SK-N-SH (cell line): ENCODE results near the gene VEGFB. TPM values are rescaled to one million over a fixed set of nuclear protein-coding genes. Genes with fewer than 3 reads are reported as not detected.

Source experiments
- CTCF ChIA-PET: fragments of 300-600, 350-600 bp; formaldehyde crosslinking; extraction: SDS; loops from one replicate; lab custom pipeline; 2021; lab: Yijun Ruan, JAX
- POLR2A ChIA-PET: fragments of 350-600 bp; sonication (Branson Sonifier 250); formaldehyde crosslinking; extraction: SDS; loops from one replicate; lab custom pipeline; 2020; ENCODE audit warnings: antibody characterized with exemption, inconsistent platforms; lab: Yijun Ruan, JAX
- DNase-seq: peaks from one replicate; pipeline ENCODE4 v3.0.0; 2012
- H2AFZ ChIP-seq: fragments of 200-600 bp; sonication (generic); 2 replicates; pipeline ENCODE4 v1.8.1; 2016; ENCODE audit warnings: antibody characterized with exemption, mild to moderate bottlenecking, low read depth
- H3F3A ChIP-seq: fragments of 200-600 bp; sonication (generic); replicated peaks from 2 replicates; pipeline ENCODE3; 2016; ENCODE audit warnings: antibody characterized with exemption, mild to moderate bottlenecking; ENCODE audit not compliant: insufficient read depth
- H3K27ac ChIP-seq, 2 experiments: fragments of 200-500 bp in 1 of 2; fragments of 200-600 bp in 1 of 2; sonication (Bioruptor generic) in 1 of 2; sonication (generic), shearing (Covaris generic) in 1 of 2; 2 replicates each; pipeline versions ENCODE4 v1.5.1 to v1.6.1; 2014 to 2016; ENCODE audit warnings: low read depth in 2 of 2, inconsistent platforms in 1 of 2, low read length in 1 of 2, mild to moderate bottlenecking in 1 of 2, mixed read lengths in 1 of 2
- H3K27me3 ChIP-seq: fragments of 200-600 bp; sonication (generic), shearing (Covaris generic); 2 replicates; pipeline ENCODE4 v1.6.1; 2016; ENCODE audit warnings: mixed run types; ENCODE audit not compliant: insufficient read depth
- H3K36me3 ChIP-seq, 2 experiments: fragments of 200-500 bp in 1 of 2; fragments of 200-600 bp in 1 of 2; sonication (Bioruptor generic) in 1 of 2; sonication (generic) in 1 of 2; replicated peaks in 1 of 2; 2 replicates each; pipeline versions ENCODE3 to v1.5.1; 2014 to 2016; ENCODE audit warnings: low read length in 1 of 2, mild to moderate bottlenecking in 1 of 2; ENCODE audit not compliant: insufficient read depth in 2 of 2, control insufficient read depth in 1 of 2
- H3K4me1 ChIP-seq, 2 experiments: fragments of 200-500 bp in 1 of 2; fragments of 200-600 bp in 1 of 2; sonication (Bioruptor generic) in 1 of 2; sonication (generic), shearing (Covaris generic) in 1 of 2; 2 replicates each; pipeline versions ENCODE4 v1.5.1 to v1.6.1; 2014 to 2016; ENCODE audit warnings: low read depth in 1 of 2, low read length in 1 of 2, mixed run types in 1 of 2; ENCODE audit not compliant: insufficient read depth in 2 of 2, control insufficient read depth in 1 of 2
- H3K4me2 ChIP-seq: fragments of 200-600 bp; sonication (generic), shearing (Covaris generic); 2 replicates; pipeline ENCODE4 v1.6.1; 2017; ENCODE audit warnings: mixed run types
- H3K4me3 ChIP-seq, 2 experiments: fragments of 200-500 bp in 1 of 2; fragments of 200-600 bp in 1 of 2; sonication (Bioruptor generic) in 1 of 2; sonication (generic), shearing (Covaris generic) in 1 of 2; 2 replicates each; pipeline versions ENCODE4 v1.5.1 to v1.8.1; 2014 to 2016; ENCODE audit warnings: low read depth in 2 of 2, inconsistent platforms in 1 of 2, low read length in 1 of 2, mild to moderate bottlenecking in 1 of 2, mixed read lengths in 1 of 2, moderate library complexity in 1 of 2
- H3K79me2 ChIP-seq: fragments of 200-600 bp; sonication (generic); 2 replicates; pipeline ENCODE4 v1.8.1; 2017; ENCODE audit warnings: mild to moderate bottlenecking; ENCODE audit not compliant: insufficient read depth
- H3K9ac ChIP-seq: fragments of 200-600 bp; sonication (generic); 2 replicates; pipeline ENCODE4 v1.6.1; 2017; ENCODE audit warnings: mixed run types
- H3K9me2 ChIP-seq: fragments of 200-600 bp; sonication (generic); 2 replicates; pipeline ENCODE4 v1.6.1; 2017; ENCODE audit warnings: mixed run types
- H3K9me3 ChIP-seq: fragments of 200-600 bp; sonication (generic); 2 replicates; pipeline ENCODE4 v1.6.1; 2017; ENCODE audit warnings: mixed run types, mild to moderate bottlenecking, moderate library complexity
- H4K20me1 ChIP-seq: fragments of 200-600 bp; sonication (generic); 2 replicates; pipeline ENCODE4 v1.6.1; 2017; ENCODE audit warnings: mild to moderate bottlenecking, mixed run types; ENCODE audit not compliant: insufficient read depth
- CHD2 ChIP-seq: fragments of 150-350 bp; IDR thresholded peaks from 2 replicates; pipeline ENCODE4 v1.6.1; 2018; ENCODE audit warnings: low read length; ENCODE audit not compliant: partially characterized antibody
- FOSL2 ChIP-seq: IDR thresholded peaks from 2 replicates; pipeline ENCODE4 v1.4.0; 2012; ENCODE audit warnings: low read depth, mild to moderate bottlenecking, moderate library complexity, borderline replicate concordance
- FOXM1 ChIP-seq: IDR thresholded peaks from 2 replicates; pipeline ENCODE4 v1.4.0; 2012; ENCODE audit warnings: low read depth, mild to moderate bottlenecking
- MEF2A ChIP-seq: IDR thresholded peaks from 2 replicates; pipeline ENCODE4 v1.4.0; 2012; ENCODE audit warnings: low read depth, borderline replicate concordance
- MXI1 ChIP-seq: IDR thresholded peaks from 2 replicates; pipeline ENCODE4 v1.6.1; 2012; ENCODE audit warnings: mild to moderate bottlenecking, low read depth, low read length, improper control_type of control experiment
- NRF1 ChIP-seq: IDR thresholded peaks from 2 replicates; pipeline ENCODE4 v1.6.1; 2012; ENCODE audit warnings: low read depth, mild to moderate bottlenecking, low read length
- RCOR1 ChIP-seq: fragments of 150-350 bp; IDR thresholded peaks from 2 replicates; pipeline ENCODE4 v1.6.1; 2017; ENCODE audit warnings: antibody characterized with exemption, low read length
- RFX5 ChIP-seq: IDR thresholded peaks from 2 replicates; pipeline ENCODE4 v1.6.1; 2012; ENCODE audit warnings: mild to moderate bottlenecking, improper control_type of control experiment, low read length
- WGBS: methylation state at CpG from one replicate; pipeline ENCODE4 v1.1.6; 2017; ENCODE audit warnings: low lambda C conversion rate; 5-methylcytosine and 5-hydroxymethylcytosine counted together
- polyA plus RNA-seq, 3 experiments: library from polyadenylated mRNA; depleted of rRNA; stranded (reverse); fragments of >200 nt; gene quantifications; 2 replicates each; pipeline ENCODE4 v1.2.3, GENCODE V29; 2012
- TF ChIP-seq, protein P1 (sequence below): IDR thresholded peaks from 2 replicates; pipeline ENCODE4 v1.4.0; 2012; ENCODE audit warnings: low read depth, borderline replicate concordance
- TF ChIP-seq, protein P2 (sequence below): fragments of 150-350 bp; IDR thresholded peaks from 2 replicates; pipeline ENCODE4 v1.6.1; 2016; ENCODE audit warnings: mild to moderate bottlenecking, low read depth, low read length
- TF ChIP-seq, protein P3 (sequence below): IDR thresholded peaks from 2 replicates; pipeline ENCODE4 v1.4.0; 2012; ENCODE audit warnings: low read depth, borderline replicate concordance

The VEGFB gene
- polyA plus RNA-seq, 1 of the 3 experiments (the other 2 are of a cell fraction): 29.9 TPM

DNA sequence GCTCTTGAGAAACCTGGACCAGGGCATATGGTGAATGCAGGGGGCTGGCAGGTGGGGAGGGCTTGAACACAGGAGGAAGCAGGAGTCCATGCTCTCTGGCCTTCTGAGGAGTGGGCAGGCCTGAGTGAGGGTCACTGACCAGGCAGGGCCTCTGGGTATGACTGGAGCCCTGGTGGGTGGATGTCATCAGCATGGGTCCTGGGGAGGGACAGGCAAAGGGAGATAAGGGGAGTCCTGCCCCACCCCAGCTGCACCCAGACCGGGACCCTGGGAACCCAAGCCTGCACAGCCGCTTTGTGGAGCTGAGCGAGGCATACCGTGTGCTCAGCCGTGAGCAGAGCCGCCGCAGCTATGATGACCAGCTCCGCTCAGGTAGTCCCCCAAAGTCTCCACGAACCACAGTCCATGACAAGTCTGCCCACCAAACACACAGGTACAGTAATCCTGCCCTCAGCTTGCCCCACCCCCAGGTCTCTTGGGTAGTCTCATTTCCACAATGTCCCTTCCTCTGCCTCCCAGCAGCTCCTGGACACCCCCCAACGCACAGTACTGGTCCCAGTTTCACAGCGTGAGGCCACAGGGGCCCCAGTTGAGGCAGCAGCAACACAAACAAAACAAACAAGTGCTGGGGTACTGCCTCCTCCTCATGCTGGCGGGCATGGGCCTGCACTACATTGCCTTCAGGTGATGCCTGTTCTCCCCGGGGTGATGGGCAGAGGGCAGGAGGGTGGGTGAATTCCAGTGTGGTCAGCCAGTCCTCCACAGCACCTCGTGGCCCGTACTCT is 2.0 kb upstream of the VEGFB start:
- Histone ChIP-seq H3K27me3 (no peaks in the 10 kb centered on the region), H3K27ac (no peak overlapping the region; a peak in 1 of 4 replicates), H2AFZ (no peak overlapping the region), H3K79me2 (peaks cover 36% of the 10 kb centered on the region), H3K36me3 (peaks cover 0 to 6% of the 10 kb centered on the region in 2 experiments), H3F3A (peaks cover 20% of the 10 kb centered on the region), H3K9ac (no peak overlapping the region), H3K4me3 (no peak overlapping the region; a peak in 1 of 4 replicates), H3K9me2 (no peaks in the 10 kb centered on the region), H3K9me3 (no peaks in the 10 kb centered on the region), H3K4me2 (no peak overlapping the region), H3K4me1 (peaks cover 19 to 50% of the 10 kb centered on the region in 2 experiments; a peak in 2 of 4 replicates), H4K20me1 (no peaks in the 10 kb centered on the region)
- WGBS: 93% methylated on average over 14 of the region's 15 CpGs
- POLR2A ChIA-PET: interaction anchor here (1.0 to 1.8 kb wide), 2 partner anchors 9 to 36 kb away, joined by 3 to 9 read pairs; partner anchors contain the start of gene FKBP2
- TF ChIP-seq RFX5 (no peak), RCOR1 (no peak), CHD2 (no peak), MXI1 (no peak), NRF1 (no peak), FOSL2 (no peak), FOXM1 (no peak), MEF2A (no peak)
- TF ChIP-seq, protein P1, sequence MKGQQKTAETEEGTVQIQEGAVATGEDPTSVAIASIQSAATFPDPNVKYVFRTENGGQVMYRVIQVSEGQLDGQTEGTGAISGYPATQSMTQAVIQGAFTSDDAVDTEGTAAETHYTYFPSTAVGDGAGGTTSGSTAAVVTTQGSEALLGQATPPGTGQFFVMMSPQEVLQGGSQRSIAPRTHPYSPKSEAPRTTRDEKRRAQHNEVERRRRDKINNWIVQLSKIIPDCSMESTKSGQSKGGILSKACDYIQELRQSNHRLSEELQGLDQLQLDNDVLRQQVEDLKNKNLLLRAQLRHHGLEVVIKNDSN: no peak
- TF ChIP-seq, protein P2, sequence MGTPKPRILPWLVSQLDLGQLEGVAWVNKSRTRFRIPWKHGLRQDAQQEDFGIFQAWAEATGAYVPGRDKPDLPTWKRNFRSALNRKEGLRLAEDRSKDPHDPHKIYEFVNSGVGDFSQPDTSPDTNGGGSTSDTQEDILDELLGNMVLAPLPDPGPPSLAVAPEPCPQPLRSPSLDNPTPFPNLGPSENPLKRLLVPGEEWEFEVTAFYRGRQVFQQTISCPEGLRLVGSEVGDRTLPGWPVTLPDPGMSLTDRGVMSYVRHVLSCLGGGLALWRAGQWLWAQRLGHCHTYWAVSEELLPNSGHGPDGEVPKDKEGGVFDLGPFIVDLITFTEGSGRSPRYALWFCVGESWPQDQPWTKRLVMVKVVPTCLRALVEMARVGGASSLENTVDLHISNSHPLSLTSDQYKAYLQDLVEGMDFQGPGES: no peak
- TF ChIP-seq, protein P3, sequence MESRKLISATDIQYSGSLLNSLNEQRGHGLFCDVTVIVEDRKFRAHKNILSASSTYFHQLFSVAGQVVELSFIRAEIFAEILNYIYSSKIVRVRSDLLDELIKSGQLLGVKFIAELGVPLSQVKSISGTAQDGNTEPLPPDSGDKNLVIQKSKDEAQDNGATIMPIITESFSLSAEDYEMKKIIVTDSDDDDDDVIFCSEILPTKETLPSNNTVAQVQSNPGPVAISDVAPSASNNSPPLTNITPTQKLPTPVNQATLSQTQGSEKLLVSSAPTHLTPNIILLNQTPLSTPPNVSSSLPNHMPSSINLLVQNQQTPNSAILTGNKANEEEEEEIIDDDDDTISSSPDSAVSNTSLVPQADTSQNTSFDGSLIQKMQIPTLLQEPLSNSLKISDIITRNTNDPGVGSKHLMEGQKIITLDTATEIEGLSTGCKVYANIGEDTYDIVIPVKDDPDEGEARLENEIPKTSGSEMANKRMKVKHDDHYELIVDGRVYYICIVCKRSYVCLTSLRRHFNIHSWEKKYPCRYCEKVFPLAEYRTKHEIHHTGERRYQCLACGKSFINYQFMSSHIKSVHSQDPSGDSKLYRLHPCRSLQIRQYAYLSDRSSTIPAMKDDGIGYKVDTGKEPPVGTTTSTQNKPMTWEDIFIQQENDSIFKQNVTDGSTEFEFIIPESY: no peak
- CTCF ChIA-PET: interaction anchor here (0.6 to 3.4 kb wide), 7 partner anchors 10 to 72 kb away, joined by 3 to 15 read pairs (median 5); partner anchors contain the start of genes ESRRA, PLCB3, PPP1R14B and STIP1
- DNase-seq: no peak
